Measurements from ENCODE around the gene TMEM196. TPM values are rescaled to one million over a fixed set of nuclear protein-coding genes. Genes with fewer than 3 reads are reported as not detected.
A peak's percentile ranks its signal among the peaks of the same experiment; 100 is the strongest.
"Not testable (repeated sequence)": the region's sequence is repeated elsewhere in the genome, so short reads cannot be mapped to it uniquely, and the experiment has no call there.

The TMEM196 gene
- polyA plus RNA-seq, 4 donors: 0.17 to 0.52 TPM; not detected in 2

DNA sequence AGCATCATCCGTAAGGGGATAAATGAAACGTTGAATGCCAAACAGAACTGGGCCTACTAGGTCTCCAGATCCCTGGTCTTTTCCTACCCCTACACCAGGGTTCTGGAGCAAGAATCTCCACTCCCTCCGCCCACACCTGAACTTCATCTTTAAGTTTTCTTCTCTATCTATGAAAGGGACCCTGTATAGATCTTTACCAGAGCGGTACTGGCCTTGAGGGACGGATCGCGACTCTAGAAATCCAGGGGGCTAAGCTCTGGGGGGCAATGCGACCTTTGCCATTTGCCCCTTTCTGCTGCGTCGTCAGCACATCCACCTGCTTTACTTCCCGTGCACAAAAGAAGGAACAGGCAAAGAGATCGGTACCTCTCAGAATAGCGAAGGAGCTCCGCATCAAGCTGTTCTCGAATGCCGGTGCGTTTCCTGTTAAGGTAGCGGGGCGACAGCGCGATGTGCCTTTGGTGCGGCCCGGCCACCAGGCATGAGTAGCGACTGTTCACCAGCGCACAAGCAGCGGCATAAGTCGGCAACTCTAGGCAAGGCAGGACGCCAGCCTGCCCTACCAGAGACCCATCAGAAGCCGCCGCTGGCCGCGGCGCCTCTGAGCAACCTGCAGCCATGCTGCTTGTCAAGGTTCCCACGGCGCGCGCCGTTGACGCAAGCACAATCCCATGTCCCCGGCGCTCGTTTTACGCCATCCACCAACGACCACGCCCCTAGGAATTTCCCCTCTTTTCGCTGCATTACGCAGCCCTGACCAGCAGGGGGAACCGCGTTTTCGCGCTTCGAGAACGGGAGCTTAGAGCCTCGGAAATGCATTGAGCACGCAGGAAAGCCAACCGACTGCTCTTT is 64.8 kb downstream of the TMEM196 start, which contains the start of gene POLR1F:
Gene POLR1F, minus strand, starts transcription at position 641 of the 852 bp plus-strand sequence. Its CDS starts 21 bp downstream, at position 620.
- peak; percentile 93 to 96 (median 94) for DNase-seq (ENCODE audit: low read depth in 4 of 4, low spot score in 3 of 4)

DNA sequence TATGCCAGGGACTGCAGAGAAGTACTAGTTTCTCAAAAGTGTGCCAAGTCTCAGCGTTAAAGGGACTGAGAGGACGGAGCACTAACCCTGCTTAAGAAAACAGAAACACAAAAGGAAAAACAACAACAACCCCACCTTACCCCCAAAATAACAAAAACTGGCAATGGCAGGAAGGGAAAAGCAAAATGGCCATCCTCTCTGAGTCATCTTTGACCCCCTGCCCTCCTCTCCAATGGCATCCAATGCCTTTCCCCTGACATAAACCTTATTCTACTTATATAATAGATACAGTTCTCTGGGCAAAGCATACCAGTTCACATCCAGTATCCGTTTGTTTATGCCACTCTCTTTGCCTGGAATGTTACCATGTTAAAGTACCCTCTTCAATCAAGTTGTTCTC is 66.2 kb downstream of the TMEM196 start:
- no peak for DNase-seq (ENCODE audit: low read depth in 4 of 4, low spot score in 3 of 4)

DNA sequence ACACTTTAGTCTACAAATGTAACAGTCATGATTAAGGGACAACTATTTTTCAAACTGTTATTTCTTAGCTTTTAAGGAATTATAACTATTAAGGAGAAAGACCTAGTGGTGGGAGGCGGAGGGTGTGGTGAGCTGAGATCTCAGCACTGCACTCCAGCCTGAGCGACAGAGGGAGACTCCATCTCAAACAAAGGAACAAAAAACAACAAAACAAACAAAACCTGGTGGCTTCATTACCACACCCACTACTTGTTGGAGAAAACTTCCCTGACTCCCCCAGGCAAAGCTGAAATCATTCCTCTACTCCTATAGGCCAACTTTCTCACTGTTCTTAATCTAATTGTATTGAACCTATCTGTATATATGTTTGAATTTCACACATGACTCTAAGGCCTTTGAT is 67.8 kb downstream of the TMEM196 start:
- no peak for DNase-seq (ENCODE audit: low read depth in 4 of 4, low spot score in 3 of 4)

DNA sequence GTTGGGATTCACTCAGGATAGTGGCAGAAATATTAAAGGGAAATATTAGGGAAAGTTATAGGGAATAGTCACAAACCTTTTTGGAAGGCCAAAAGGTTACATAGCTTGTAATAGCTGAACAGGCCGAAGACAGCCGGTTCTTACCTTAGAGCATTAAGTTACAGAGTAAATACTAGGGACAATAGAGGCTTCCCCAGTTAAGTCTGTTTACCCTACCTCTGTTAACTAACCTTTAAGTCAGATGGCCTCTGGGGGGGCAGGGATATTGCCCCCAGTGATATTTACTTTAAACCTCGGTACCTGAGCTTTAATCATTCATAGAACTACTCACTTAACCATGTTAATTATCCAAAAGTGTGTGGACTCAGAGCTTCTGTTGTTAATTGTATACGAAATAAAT is 71.9 kb downstream of the TMEM196 start:
- DNase-seq (ENCODE audit: low read depth in 4 of 4, low spot score in 3 of 4): no peak

DNA sequence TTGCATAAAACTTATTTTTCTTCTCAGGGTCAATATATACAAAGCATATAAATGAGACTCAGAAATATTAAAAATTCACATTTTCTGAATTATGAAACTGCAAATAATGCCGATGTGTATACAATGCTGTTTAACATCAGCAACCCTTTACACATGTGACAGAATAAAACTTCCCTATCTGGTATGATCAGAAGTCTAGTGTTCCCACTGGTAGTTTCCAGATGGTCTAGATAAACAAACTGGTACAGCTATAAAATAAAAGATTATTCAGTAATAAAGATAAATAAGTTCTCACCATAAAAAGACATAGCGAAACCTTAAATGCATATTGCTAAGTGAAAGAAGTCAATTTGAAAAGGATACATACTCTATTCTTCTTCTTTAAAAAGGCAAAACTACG is 72.5 kb downstream of the TMEM196 start:
- no peak for DNase-seq (ENCODE audit: low read depth in 4 of 4, low spot score in 3 of 4)

DNA sequence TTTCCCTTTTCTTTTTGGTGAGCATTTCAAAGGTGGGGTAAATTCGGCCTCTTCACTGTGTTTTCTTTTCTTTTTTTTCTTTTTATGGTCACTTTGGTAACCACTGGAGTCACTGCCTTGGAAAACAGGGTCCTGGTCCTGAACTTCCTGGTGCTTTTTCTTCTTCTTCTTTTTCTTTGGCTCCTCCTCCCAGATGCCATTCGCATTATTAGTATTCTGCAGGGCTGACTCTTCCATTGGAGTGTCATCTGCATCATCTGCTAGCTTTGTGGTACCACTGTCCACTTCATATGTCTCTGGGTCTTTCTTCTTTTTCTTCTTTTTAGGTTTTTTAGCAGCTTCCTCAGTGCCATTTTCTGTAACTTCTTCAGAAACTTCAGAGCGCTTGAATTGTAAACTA is 75.1 kb downstream of the TMEM196 start:
- no peak for DNase-seq (ENCODE audit: low read depth in 4 of 4, low spot score in 3 of 4)

DNA sequence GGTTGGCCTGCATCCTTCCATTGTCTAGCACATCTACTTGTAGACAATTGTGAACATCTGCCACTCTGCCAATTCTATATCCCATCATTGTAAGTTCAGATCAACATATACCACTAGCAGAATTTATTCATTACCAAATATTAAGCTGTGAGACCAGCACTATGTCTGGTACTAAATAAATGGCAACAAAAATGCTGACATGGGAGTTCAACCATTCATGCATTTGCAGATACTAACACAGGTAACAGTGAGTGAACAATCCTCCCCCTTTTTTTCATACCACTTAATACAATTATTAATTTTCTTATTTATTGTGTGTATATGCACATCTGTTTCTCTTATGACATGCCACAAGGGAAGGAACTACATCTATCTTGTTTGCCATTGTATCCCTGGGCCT is 76.5 kb downstream of the TMEM196 start:
- no peak for DNase-seq (ENCODE audit: low read depth in 4 of 4, low spot score in 3 of 4)

DNA sequence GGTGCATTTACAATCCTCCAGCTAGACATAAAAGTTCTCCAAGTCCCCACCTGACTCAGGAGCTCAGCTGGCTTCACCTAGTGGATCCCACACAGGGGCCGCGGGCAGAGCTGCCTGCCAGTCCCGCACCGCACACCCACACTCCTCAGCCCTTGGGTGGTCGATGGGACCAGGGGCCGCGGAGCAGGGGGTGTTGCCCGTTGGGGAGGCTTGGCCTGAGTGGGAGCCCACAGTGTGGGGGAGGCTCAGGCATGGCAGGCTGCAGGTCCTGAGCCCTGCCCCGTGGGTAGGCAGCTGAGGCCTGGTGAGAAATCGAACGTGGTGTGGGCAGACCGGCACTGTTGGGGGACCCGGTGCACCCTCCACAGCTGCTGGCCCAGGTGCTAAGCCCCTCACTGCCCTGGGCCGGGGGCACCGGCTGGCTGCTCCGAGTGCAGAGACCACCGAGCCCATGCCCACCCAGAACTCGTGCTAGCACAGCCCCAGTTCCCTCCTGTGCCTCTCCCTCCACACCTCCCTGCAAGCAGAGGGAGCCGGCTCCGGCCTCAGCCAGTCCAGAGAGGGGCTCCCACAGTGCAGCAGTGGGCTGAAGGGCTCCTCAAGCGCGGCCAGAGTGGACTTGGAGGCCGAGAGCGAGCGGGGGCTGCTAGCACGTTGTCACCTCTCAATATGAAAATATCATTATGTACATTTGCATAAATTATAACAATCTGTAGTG is 81.1 kb downstream of the TMEM196 start:
- no peak for DNase-seq (ENCODE audit: low read depth in 4 of 4, low spot score in 3 of 4)

DNA sequence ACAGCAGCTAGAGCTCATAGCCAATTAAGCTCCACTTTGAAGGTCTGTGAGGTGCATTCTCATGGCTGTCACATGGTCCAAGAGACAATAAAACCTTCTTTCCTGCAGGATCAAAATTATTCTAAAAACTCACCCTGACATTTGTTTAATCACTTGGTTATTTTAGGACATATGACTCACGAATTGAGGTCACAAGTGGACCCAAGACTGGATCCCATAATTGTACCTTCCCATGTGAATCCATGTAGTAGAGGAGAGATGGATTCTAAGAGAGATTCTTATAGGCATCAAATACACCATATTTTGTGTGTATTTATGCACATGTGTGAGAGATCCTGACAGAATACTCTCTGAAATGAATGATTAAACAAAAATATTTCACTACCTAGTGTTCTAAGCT is 82.7 kb downstream of the TMEM196 start:
- DNase-seq (ENCODE audit: low read depth in 4 of 4, low spot score in 3 of 4): no peak

DNA sequence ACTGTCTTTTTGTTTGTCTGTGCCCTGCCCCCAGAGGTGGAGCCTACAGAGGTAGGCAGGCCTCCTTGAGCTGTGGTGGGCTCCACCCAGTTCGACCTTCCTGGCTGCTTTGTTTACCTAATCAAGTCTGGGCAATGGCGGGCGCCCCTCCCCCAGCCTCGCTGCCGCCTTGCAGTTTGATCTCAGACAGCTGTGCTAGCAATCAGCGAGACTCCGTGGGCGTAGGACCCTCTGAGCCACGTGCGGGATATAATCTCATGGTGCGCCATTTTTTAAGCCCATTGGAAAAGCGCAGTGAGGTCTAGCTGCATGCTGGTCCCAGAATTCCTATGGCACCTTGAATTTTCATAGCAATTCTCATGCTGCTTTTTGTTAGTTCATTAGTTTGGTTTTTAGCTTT is 84.3 kb downstream of the TMEM196 start:
- DNase-seq (ENCODE audit: low read depth in 4 of 4, low spot score in 3 of 4): not testable (repeated sequence)

DNA sequence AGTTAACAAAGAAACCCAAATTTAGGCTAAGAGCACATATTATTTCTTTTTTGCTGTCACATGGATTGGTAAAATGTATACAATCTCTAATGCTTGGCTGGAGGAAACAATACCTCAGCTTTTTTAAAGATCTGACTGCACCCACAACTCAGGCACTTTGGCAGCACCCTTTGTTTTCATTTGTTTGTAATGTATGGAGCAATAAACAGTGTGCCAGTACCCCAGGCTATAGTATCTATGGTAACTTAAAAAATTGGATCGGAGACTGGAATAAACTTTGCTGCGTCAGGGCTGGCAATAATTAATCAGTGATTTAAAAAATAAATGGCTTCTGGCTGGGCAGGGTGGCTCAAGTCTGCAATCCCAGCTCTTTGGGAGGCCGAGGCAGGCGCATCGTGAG is 91.8 kb downstream of the TMEM196 start:
- DNase-seq (ENCODE audit: low read depth in 4 of 4, low spot score in 3 of 4): no peak

DNA sequence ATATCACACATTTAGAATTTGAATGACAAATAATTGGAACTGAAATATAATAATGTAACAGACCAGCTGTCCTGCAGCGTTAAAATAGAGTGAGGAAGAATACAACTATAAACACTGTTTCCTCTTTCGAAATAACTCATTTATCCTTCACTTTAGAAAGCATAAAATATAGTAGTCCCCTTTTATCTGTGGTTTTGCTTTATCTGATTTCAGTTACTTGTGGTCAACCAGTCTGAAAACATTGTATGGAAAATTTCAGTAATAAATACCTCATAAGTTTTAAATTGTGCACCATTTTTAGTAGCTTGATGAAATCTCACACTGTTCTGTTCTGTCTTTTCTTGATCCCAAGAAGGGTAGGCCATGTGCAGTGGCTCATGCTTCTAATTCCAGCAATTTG is 96.2 kb downstream of the TMEM196 start:
- DNase-seq (ENCODE audit: low read depth in 4 of 4, low spot score in 3 of 4): no peak

DNA sequence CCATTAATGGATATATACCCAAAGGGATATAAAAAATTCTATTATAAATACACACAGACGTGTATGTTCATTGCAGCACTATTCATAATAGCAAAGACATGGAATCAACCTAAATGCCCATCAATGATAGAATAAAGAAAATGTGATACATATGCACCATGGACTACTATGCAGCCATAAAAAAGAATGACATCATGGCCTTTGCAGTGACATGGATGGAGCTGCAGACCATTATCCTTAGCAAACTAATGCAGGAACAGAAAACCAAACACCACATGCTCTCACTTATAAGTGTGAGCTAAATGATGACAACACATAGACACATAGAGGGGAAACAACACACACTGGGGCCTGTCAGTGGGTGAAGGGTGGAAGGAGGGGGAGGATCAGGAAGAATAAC is 97.6 kb downstream of the TMEM196 start:
- DNase-seq (ENCODE audit: low read depth in 4 of 4, low spot score in 3 of 4): no peak

DNA sequence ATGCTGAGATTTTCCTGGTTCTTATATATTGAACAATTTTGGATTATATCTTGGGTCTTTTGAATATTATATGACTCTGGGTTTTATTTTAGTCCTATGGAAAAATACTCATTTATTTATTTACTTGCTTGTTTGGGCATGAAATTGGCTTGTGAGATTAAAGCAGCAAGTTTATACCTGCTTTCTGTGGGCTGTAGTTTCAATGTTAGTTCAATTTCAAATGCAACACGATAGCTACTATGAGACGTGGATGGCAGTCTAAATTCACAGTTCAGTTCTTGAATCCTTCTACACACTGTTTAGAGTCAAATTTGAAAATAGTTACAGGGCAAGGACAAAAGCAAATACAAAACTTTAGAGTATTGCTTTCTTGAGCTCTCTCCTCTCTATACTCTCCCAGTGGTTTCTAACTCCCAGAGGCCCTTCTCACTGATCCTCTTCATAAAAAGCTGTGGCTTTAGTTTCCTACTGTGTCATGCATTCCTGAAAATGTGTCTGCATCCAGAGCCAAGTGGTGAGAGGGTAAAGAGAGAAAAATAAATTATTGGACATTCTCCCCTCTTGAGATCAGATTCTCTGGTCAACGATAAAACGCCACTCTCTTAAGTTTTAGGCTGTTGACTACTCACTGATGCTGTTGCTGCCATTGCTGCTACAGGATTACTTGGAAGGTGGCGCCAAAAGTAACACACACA is 99.0 kb downstream of the TMEM196 start:
- DNase-seq (ENCODE audit: low read depth in 4 of 4, low spot score in 3 of 4): no peak

DNA sequence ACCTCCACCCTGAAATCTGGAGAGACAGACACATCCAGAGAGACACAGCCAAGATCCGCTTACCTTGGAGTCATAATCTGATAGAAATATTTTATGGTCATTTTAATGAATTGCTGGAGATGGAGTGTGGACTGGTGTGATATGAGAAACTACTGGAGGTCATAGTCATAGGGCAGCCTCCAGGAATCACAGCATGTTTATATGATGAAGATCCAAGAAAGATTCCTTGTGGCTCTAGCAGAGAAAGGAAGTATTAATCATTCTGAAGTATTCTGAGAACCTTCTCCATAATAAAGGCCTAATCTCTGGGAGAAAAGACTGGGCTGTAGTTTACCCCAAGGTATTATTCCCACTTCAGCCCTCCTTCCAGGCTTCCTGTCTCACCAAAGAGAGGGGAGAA is 102.6 kb downstream of the TMEM196 start:
- DNase-seq (ENCODE audit: low read depth in 4 of 4, low spot score in 3 of 4): no peak

Other genes with a start within 250 kb of the TMEM196 start
- gene POLR1F, start 64.6 kb downstream of the TMEM196 start, polyA plus RNA-seq (ENCODE audit: insufficient read length in 4 of 4): 10 to 100 TPM; 23.2 to 26.1 (median 24.1) TPM